Transverse colon (tissue), 4 donors: ENCODE measurements around the gene STXBP1.

Experiments used
- POLR2A ChIP-seq: fragments of 450-650 bp; IDR thresholded peaks from one replicate; pipeline ENCODE4 v1.6.1; 2016; ENCODE audit warnings: antibody characterized with exemption, mild to moderate bottlenecking, moderate library complexity
- POLR2AphosphoS5 ChIP-seq, 3 donors: sonication (generic); formaldehyde crosslinking; IDR thresholded peaks; one replicate each; pipeline ENCODE4 v1.6.1; 2016; ENCODE audit warnings: antibody characterized with exemption in 3 of 3
- TF ChIP-seq, protein P1 (sequence below), 5 experiments: fragments of 200-600 bp in 3 of 5; fragments of 450-650 bp in 2 of 5; sonication (generic) in 3 of 5; IDR thresholded peaks; 1 replicate in 2 of 5; 2 replicates in 3 of 5; pipeline ENCODE4 v1.5.1; 2016 to 2017; ENCODE audit warnings: antibody characterized with exemption in 5 of 5, inconsistent platforms in 3 of 5, mild to moderate bottlenecking in 2 of 5, moderate library complexity in 1 of 5

DNA sequence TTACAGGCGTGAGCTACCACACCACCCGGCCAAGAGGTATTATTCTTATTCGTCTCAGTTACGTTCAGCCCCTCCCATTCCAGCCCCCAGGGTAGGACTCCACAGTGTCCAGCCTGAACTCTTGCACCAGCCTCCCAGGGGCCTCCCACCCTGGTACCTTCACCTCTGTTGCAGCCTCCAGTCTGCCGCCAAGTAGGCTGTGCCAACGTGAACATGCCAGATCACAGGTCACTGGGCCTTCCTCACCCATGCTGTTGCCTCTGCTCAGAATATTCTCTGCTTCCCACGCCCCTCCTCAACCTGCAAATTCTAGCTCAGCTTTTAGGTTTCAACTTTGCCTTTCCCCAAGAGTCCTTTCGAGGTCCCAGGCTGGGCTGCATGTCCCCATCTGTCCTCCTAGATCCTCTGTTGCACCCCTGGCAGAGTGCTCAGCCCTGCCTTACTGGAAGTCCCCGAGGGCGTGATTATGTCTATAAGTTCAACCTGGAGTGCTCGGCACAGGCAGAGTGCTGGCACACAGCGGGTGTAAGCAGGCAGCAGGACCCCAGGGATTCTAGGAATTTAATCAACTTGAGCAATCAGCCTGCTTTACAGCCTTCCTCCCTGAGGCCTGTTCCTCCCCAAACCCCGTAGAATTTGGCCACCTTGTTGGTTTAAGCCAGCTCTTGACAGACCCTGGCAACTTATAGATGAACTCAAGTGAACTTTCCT, 13.1 kb upstream of the STXBP1 start:
- TF ChIP-seq, protein P1, sequence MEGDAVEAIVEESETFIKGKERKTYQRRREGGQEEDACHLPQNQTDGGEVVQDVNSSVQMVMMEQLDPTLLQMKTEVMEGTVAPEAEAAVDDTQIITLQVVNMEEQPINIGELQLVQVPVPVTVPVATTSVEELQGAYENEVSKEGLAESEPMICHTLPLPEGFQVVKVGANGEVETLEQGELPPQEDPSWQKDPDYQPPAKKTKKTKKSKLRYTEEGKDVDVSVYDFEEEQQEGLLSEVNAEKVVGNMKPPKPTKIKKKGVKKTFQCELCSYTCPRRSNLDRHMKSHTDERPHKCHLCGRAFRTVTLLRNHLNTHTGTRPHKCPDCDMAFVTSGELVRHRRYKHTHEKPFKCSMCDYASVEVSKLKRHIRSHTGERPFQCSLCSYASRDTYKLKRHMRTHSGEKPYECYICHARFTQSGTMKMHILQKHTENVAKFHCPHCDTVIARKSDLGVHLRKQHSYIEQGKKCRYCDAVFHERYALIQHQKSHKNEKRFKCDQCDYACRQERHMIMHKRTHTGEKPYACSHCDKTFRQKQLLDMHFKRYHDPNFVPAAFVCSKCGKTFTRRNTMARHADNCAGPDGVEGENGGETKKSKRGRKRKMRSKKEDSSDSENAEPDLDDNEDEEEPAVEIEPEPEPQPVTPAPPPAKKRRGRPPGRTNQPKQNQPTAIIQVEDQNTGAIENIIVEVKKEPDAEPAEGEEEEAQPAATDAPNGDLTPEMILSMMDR (IDR thresholded peaks at IDR 0.05), result no peak
- no peak for TF ChIP-seq POLR2A
- no peak for TF ChIP-seq POLR2AphosphoS5 (IDR thresholded peaks at IDR 0.05)
